H54 (cell line): ENCODE results near the gene SLC38A11.
"Not testable (repeated sequence)": the region's sequence is repeated elsewhere in the genome, so short reads cannot be mapped to it uniquely, and the experiment has no call there.

Source experiments
- DNase-seq: peaks from one replicate; pipeline ENCODE4 v3.0.0; 2011; ENCODE audit warnings: low spot score, mixed read lengths; ENCODE audit not compliant: insufficient read length
- FAIRE-seq: peaks from 3 replicates; lab custom pipeline; 2011; peaks lifted over from hg19 to GRCh38; lab: Jason Lieb, UNC
- POLR2A ChIP-seq: IDR thresholded peaks from 2 replicates; pipeline ENCODE4 v1.6.1; 2011; ENCODE audit warnings: low read depth, mild to moderate bottlenecking, low read length

The SLC38A11 gene

GRCh38 chr2:164954954-164955701, at the start of gene SLC38A11:
Gene SLC38A11, minus strand, starts transcription at chr2:164955525. Its CDS starts 278 bp downstream, at chr2:164955247.
- no peak for TF ChIP-seq POLR2A
- FAIRE-seq, result no peak
- DNase-seq, result no peak

- TF ChIP-seq POLR2A, result no peak
- no peak for FAIRE-seq
- no peak for DNase-seq
These were observed 48.3 kb upstream of the SLC38A11 start for GRCh38 chr2:165003443-165004130.

- DNase-seq (no peak), FAIRE-seq (no peak)
- no peak for TF ChIP-seq POLR2A
These were observed 47.3 kb upstream of the SLC38A11 start for GRCh38 chr2:165002638-165003037.

GRCh38 chr2:164994664-164995299, 39.5 kb upstream of the SLC38A11 start:
- not testable (repeated sequence) for DNase-seq

GRCh38 chr2:164993287-164994016, 38.1 kb upstream of the SLC38A11 start:
- TF ChIP-seq POLR2A, result no peak
- no peak for FAIRE-seq
- DNase-seq, result no peak

More at GRCh38 chr2:164994664-164995299, 39.5 kb upstream of the SLC38A11 start:
- not testable (repeated sequence) for FAIRE-seq

GRCh38 chr2:164992818-164993217, 37.5 kb upstream of the SLC38A11 start:
- FAIRE-seq, result peak; percentile 66
- peak; percentile 12 for DNase-seq
- no peak for TF ChIP-seq POLR2A

- not testable (repeated sequence) for FAIRE-seq, DNase-seq
These were observed 36.7 kb upstream of the SLC38A11 start for GRCh38 chr2:164992093-164992454.

- peak; percentile 78 for FAIRE-seq
- DNase-seq, result not testable (repeated sequence)
These were observed 36.2 kb upstream of the SLC38A11 start for GRCh38 chr2:164991361-164992092.

GRCh38 chr2:164990953-164991352, 35.6 kb upstream of the SLC38A11 start:
- not testable (repeated sequence) for FAIRE-seq, DNase-seq

- not testable (repeated sequence) for FAIRE-seq, DNase-seq
These were observed 33.5 kb upstream of the SLC38A11 start for GRCh38 chr2:164988805-164989204.

- peak; percentile 81 for FAIRE-seq
- DNase-seq, result not testable (repeated sequence)
These were observed 30.7 kb upstream of the SLC38A11 start for GRCh38 chr2:164986027-164986426.

- peak; percentile 84 for FAIRE-seq
- no peak for DNase-seq
- no peak for TF ChIP-seq POLR2A
These were observed 29.1 kb upstream of the SLC38A11 start for GRCh38 chr2:164984428-164984827.

GRCh38 chr2:164981217-164981990, 26.1 kb upstream of the SLC38A11 start:
- DNase-seq (no peak), FAIRE-seq (peak; percentile 77)
- TF ChIP-seq POLR2A, result no peak

GRCh38 chr2:164980688-164981087, 25.4 kb upstream of the SLC38A11 start:
- DNase-seq, result not testable (repeated sequence)
- FAIRE-seq, result peak; percentile 83
